HCT116 (cell line): ENCODE measurements around the gene MICAL3. TPM values are rescaled to one million over a fixed set of nuclear protein-coding genes. Genes with fewer than 3 reads are reported as not detected.

Experiments used
- ATAC-seq: fragments of 200-7000 bp; cut with Tn5 transposase; 2 replicates; pipeline ENCODE4 v1.9.1; 2020; ENCODE audit warnings: mild to moderate bottlenecking, moderate library complexity
- BruUV-seq: library from RNA; stranded (reverse); fragments of 400-500 nt; replicated peaks from 2 replicates; lab custom pipeline; 2021; lab: Mats Ljungman, UMichigan
- CTCF ChIA-PET: fragments of 300-600 bp; sonication (Branson Sonifier 250); formaldehyde crosslinking; loops from one replicate; lab custom pipeline; 2021; ENCODE audit warnings: antibody characterized with exemption; lab: Charles Lee
- POLR2A ChIA-PET: fragments of 300-600, 350-600 bp; sonication (Branson Sonifier 250); formaldehyde crosslinking; loops from one replicate; lab custom pipeline; 2021; ENCODE audit warnings: antibody characterized with exemption; lab: Charles Lee
- RAD21 ChIA-PET, 2 experiments: fragments of 300-600 bp; sonication (Branson Sonifier 250); formaldehyde crosslinking; loops; one replicate each; lab custom pipeline; 2023; ENCODE audit warnings: low total read pairs in 2 of 2; ENCODE audit not compliant: uncharacterized antibody in 2 of 2, unreplicated experiment in 2 of 2, low non-redundant PET in 1 of 2; lab: Charles Lee
- DNase-seq: peaks from one replicate; pipeline ENCODE4 v3.0.0-alpha.2; 2010; ENCODE audit warnings: low read depth, low spot score
- H2AFZ ChIP-seq: fragments of 200-600 bp; shearing (Covaris generic), sonication (generic); 2 replicates; pipeline ENCODE4 v1.6.1; 2017; ENCODE audit warnings: low read depth, mixed run types, mixed read lengths, antibody characterized with exemption, low read length; ENCODE audit not compliant: poor library complexity, severe bottlenecking
- H3K27ac ChIP-seq: 2 replicates; pipeline ENCODE4 v1.5.1; 2012; ENCODE audit warnings: low read depth, low read length
- H3K27me3 ChIP-seq: fragments of 200-600 bp; sonication (generic); 2 replicates; pipeline ENCODE4 v1.6.1; 2016; ENCODE audit warnings: mixed run types, low read length, mixed read lengths; ENCODE audit not compliant: insufficient read depth
- H3K36me3 ChIP-seq, 2 experiments: fragments of 200-500 bp in 1 of 2; fragments of 200-600 bp in 1 of 2; sonication (Bioruptor generic) in 1 of 2; sonication (generic) in 1 of 2; 2 replicates each; pipeline versions ENCODE4 v1.5.1 to v1.6.1; 2014 to 2016; ENCODE audit warnings: low read length in 2 of 2, inconsistent platforms in 1 of 2, mixed read lengths in 1 of 2, mixed run types in 1 of 2; ENCODE audit not compliant: insufficient read depth in 2 of 2, control insufficient read depth in 1 of 2
- H3K4me1 ChIP-seq, 2 experiments: fragments of 200-600 bp in 1 of 2; sonication (generic) in 1 of 2; 2 replicates each; pipeline versions ENCODE4 v1.5.1 to v1.6.1; 2012 to 2017; ENCODE audit warnings: low read length in 2 of 2, inconsistent platforms in 1 of 2, mild to moderate bottlenecking in 1 of 2, mixed read lengths in 1 of 2, mixed run types in 1 of 2, moderate library complexity in 1 of 2; ENCODE audit not compliant: insufficient read depth in 2 of 2, control insufficient read depth in 1 of 2
- H3K4me2 ChIP-seq: fragments of 200-600 bp; sonication (generic); 2 replicates; pipeline ENCODE4 v1.6.1; 2017; ENCODE audit warnings: mixed run types, low read length, mixed read lengths
- H3K4me3 ChIP-seq, 2 experiments: fragments of 200-600 bp in 1 of 2; sonication (generic) in 1 of 2; replicated peaks in 1 of 2; 2 replicates each; pipeline ENCODE4 v1.5.1; 2011 to 2016; ENCODE audit warnings: low read length in 2 of 2, control low read depth in 1 of 2, low read depth in 1 of 2, mild to moderate bottlenecking in 1 of 2, mixed read lengths in 1 of 2, mixed run types in 1 of 2
- H3K79me2 ChIP-seq: fragments of 200-600 bp; sonication (generic); 2 replicates; pipeline ENCODE4 v1.6.1; 2017; ENCODE audit warnings: mild to moderate bottlenecking, mixed run types, low read length, moderate library complexity, mixed read lengths; ENCODE audit not compliant: insufficient read depth
- H3K9ac ChIP-seq: fragments of 200-600 bp; sonication (generic); 2 replicates; pipeline ENCODE4 v1.6.1; 2016; ENCODE audit warnings: low read length, mixed read lengths
- H3K9me2 ChIP-seq: fragments of 200-600 bp; sonication (generic), shearing (Covaris generic); 2 replicates; pipeline ENCODE4 v1.6.1; 2017; ENCODE audit warnings: mixed run types, mild to moderate bottlenecking, moderate library complexity; ENCODE audit not compliant: insufficient read depth
- H3K9me3 ChIP-seq, 2 experiments: fragments of 200-500 bp in 1 of 2; fragments of 200-600 bp in 1 of 2; sonication (Bioruptor generic) in 1 of 2; sonication (generic) in 1 of 2; 2 replicates each; pipeline ENCODE4 v1.6.1; 2014 to 2017; ENCODE audit warnings: low read length in 2 of 2, mixed read lengths in 2 of 2, inconsistent platforms in 1 of 2, low read depth in 1 of 2, mild to moderate bottlenecking in 1 of 2, mixed run types in 1 of 2, moderate library complexity in 1 of 2; ENCODE audit not compliant: control insufficient read depth in 1 of 2, insufficient read depth in 1 of 2
- H4K20me1 ChIP-seq: fragments of 200-600 bp; sonication (generic), shearing (Covaris generic); 2 replicates; pipeline ENCODE4 v1.6.1; 2017; ENCODE audit warnings: mixed run types, mild to moderate bottlenecking, moderate library complexity; ENCODE audit not compliant: insufficient read depth
- JUND ChIP-seq: IDR thresholded peaks from 2 replicates; pipeline ENCODE4 v1.6.1; 2012
- POLR2AphosphoS5 ChIP-seq: IDR thresholded peaks from 2 replicates; pipeline ENCODE4 v1.6.1; 2011; ENCODE audit warnings: mild to moderate bottlenecking, low read depth, low read length, moderate library complexity
- RAD21 ChIP-seq: IDR thresholded peaks from 2 replicates; pipeline ENCODE4 v1.6.1; 2012; ENCODE audit warnings: low read depth, mild to moderate bottlenecking
- SIN3A ChIP-seq: IDR thresholded peaks from 2 replicates; pipeline ENCODE4 v1.6.1; 2012; ENCODE audit warnings: low read depth
- TCF7L2 ChIP-seq: IDR thresholded peaks from 2 replicates; pipeline ENCODE4 v1.7.0; 2011; ENCODE audit warnings: borderline replicate concordance, inconsistent platforms; ENCODE audit not compliant: insufficient read depth, insufficient read length; ENCODE audit errors: extremely low read depth
- YY1 ChIP-seq: IDR thresholded peaks from 2 replicates; pipeline ENCODE4 v1.6.1; 2011; ENCODE audit warnings: low read length, low read depth, moderate library complexity, mild to moderate bottlenecking; ENCODE audit not compliant: insufficient replicate concordance; ENCODE audit errors: extremely low read depth
- intact Hi-C: fragments of 100-400 bp; cut with micrococcal nuclease; formaldehyde crosslinking; loops from 2 replicates; pipeline ENCODE4 v1.10.0; 2022
- total RNA-seq: library from RNA; stranded (reverse); gene quantifications from one replicate; pipeline ENCODE4 v1.2.1, GENCODE V29; 2021; ENCODE audit not compliant: unreplicated experiment
- TF ChIP-seq, protein P1 (sequence below): IDR thresholded peaks from 2 replicates; pipeline ENCODE4 v1.6.1; 2011; ENCODE audit warnings: mild to moderate bottlenecking, low read length, moderate library complexity; ENCODE audit not compliant: insufficient replicate concordance; ENCODE audit errors: extremely low read depth
- TF ChIP-seq, protein P2 (sequence below), 3 experiments: fragments of 200-600 bp in 1 of 3; sonication (generic) in 1 of 3; IDR thresholded peaks in 2 of 3; conservative IDR thresholded peaks in 1 of 3; 2 replicates each; pipeline ENCODE4 v1.5.1; 2012 to 2017; ENCODE audit warnings: low read depth in 2 of 3, low read length in 2 of 3, antibody characterized with exemption in 1 of 3, borderline replicate concordance in 1 of 3, control low read depth in 1 of 3, mild to moderate bottlenecking in 1 of 3, mixed read lengths in 1 of 3, mixed run types in 1 of 3, moderate library complexity in 1 of 3; ENCODE audit not compliant: insufficient read depth in 1 of 3
- TF ChIP-seq, protein P3 (sequence below): IDR thresholded peaks from 2 replicates; pipeline ENCODE4 v1.6.1; 2012

MICAL3 gene
- total RNA-seq, 1 experiment from 2014 or later, result 30.8 TPM

DNA sequence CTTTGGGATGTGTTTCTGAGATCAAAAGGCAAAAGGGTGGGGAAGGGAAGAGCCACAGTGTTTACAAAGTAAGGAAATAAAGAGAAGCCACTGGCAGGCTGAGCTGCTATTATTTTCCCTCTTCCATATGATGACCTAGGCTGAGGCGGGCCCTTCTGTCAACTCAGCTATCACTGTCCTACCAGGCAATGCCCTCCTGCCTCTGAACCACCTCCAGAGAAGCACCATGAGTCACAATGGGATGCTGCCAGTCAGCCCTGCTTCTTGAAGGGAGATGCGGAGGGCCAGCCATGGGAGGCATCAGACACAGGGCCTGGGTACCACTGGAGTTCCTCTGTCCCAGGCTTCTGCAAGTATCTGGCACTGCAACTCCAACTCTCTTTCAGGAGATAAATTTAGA is 142.2 kb downstream of the MICAL3 start:
- ATAC-seq, result no peak
- H3K79me2 ChIP-seq, result no peaks in the 10 kb centered on the region
- CTCF ChIA-PET, result no interaction called here
- H3K4me2 ChIP-seq, result no peak overlapping the region
- no peaks in the 10 kb centered on the region for H3K9me2 ChIP-seq
- no peaks in the 10 kb centered on the region for H3K9me3 ChIP-seq
- no peak overlapping the region for H2AFZ ChIP-seq
- RAD21 ChIA-PET, result no interaction called here
- no TSS peak for BruUV-seq
- peaks cover 17 to 26% of the 10 kb centered on the region in 2 experiments; a peak in 3 of 4 replicates for H3K36me3 ChIP-seq
- H3K27ac ChIP-seq, result no peak overlapping the region
- no peaks in the 10 kb centered on the region for H3K27me3 ChIP-seq
- no peaks in the 10 kb centered on the region; a peak in 1 of 4 replicates for H3K4me1 ChIP-seq
- intact Hi-C loops, result no loop called here
- TF ChIP-seq POLR2AphosphoS5 (no peak), RAD21 (no peak), TCF7L2 (no peak), JUND (no peak), SIN3A (no peak), YY1 (no peak)
- TF ChIP-seq, protein P1, sequence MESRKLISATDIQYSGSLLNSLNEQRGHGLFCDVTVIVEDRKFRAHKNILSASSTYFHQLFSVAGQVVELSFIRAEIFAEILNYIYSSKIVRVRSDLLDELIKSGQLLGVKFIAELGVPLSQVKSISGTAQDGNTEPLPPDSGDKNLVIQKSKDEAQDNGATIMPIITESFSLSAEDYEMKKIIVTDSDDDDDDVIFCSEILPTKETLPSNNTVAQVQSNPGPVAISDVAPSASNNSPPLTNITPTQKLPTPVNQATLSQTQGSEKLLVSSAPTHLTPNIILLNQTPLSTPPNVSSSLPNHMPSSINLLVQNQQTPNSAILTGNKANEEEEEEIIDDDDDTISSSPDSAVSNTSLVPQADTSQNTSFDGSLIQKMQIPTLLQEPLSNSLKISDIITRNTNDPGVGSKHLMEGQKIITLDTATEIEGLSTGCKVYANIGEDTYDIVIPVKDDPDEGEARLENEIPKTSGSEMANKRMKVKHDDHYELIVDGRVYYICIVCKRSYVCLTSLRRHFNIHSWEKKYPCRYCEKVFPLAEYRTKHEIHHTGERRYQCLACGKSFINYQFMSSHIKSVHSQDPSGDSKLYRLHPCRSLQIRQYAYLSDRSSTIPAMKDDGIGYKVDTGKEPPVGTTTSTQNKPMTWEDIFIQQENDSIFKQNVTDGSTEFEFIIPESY, result no peak
- TF ChIP-seq, protein P2, sequence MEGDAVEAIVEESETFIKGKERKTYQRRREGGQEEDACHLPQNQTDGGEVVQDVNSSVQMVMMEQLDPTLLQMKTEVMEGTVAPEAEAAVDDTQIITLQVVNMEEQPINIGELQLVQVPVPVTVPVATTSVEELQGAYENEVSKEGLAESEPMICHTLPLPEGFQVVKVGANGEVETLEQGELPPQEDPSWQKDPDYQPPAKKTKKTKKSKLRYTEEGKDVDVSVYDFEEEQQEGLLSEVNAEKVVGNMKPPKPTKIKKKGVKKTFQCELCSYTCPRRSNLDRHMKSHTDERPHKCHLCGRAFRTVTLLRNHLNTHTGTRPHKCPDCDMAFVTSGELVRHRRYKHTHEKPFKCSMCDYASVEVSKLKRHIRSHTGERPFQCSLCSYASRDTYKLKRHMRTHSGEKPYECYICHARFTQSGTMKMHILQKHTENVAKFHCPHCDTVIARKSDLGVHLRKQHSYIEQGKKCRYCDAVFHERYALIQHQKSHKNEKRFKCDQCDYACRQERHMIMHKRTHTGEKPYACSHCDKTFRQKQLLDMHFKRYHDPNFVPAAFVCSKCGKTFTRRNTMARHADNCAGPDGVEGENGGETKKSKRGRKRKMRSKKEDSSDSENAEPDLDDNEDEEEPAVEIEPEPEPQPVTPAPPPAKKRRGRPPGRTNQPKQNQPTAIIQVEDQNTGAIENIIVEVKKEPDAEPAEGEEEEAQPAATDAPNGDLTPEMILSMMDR (IDR thresholded peaks at IDR 0.05 in 2 of 3, conservative IDR thresholded peaks at IDR 0.05 in 1 of 3; ENCODE audit: borderline replicate concordance in 1 of 3, insufficient read depth in 1 of 3, low read depth in 2 of 3, low read length in 2 of 3), result no peak
- TF ChIP-seq, protein P3, sequence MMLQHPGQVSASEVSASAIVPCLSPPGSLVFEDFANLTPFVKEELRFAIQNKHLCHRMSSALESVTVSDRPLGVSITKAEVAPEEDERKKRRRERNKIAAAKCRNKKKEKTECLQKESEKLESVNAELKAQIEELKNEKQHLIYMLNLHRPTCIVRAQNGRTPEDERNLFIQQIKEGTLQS, result no peak
- H3K4me3 ChIP-seq, result no peak overlapping the region
- no peak overlapping the region for H3K9ac ChIP-seq
- DNase-seq, result no peak
- H4K20me1 ChIP-seq, result no peaks in the 10 kb centered on the region
- POLR2A ChIA-PET, result no interaction called here
